ENCODE data around the gene CERK. TPM values are rescaled to one million over a fixed set of nuclear protein-coding genes. Genes with fewer than 3 reads are reported as not detected.

The CERK gene
- total and polyA plus RNA-seq, 10 donors, result 13.7 to 47.1 (median 34.8) TPM

- intact Hi-C loops (cut with DNase I; ENCODE audit: low total_unique reads), result no loop called here
- H3K36me3 ChIP-seq, result peaks cover 0 to 58% (median 0%) of the 10 kb centered on the region in 6 donors
- H3K4me1 ChIP-seq, result peaks cover 55 to 93% (median 87%) of the 10 kb centered on the region in 6 donors
- H3K4me3 ChIP-seq, result peak overlapping the region in 1 of 8 donors; percentile 44
- no peaks in the 10 kb centered on the region for H3K9me3 ChIP-seq
- no peaks in the 10 kb centered on the region for H3K27me3 ChIP-seq (replicated peaks in 1 of 7)
- WGBS, 5 donors, result 78 to 87% (median 85%) methylated on average over 5 to 6 of the region's 6 CpGs
- H3K27ac ChIP-seq, result peak overlapping the region; percentile 58 to 92 (median 82)
- TF ChIP-seq POLR2AphosphoS5 (IDR thresholded peaks at IDR 0.05) (no peak), POLR2A (IDR thresholded peaks at IDR 0.05) (no peak), CTCF (IDR thresholded peaks at IDR 0.05 in 8 of 11, conservative IDR thresholded peaks at IDR 0.05 in 3 of 11) (no peak)
- no peak for DNase-seq
Measured at GRCh38 chr22:46769706-46770105, 31.7 kb upstream of the CERK start.

- Histone ChIP-seq H3K9me3 (no peaks in the 10 kb centered on the region), H3K4me3 (peak overlapping the region in 1 of 8 donors; percentile 44), H3K27me3 (replicated peaks in 1 of 7) (no peaks in the 10 kb centered on the region), H3K36me3 (peaks cover 0 to 61% (median 0%) of the 10 kb centered on the region in 6 donors), H3K27ac (peak overlapping the region; percentile 58 to 92 (median 82)), H3K4me1 (peaks cover 53 to 93% (median 87%) of the 10 kb centered on the region in 6 donors)
- TF ChIP-seq POLR2AphosphoS5 (IDR thresholded peaks at IDR 0.05) (peak; percentile 51 to 68 (median 63)), CTCF (IDR thresholded peaks at IDR 0.05 in 8 of 11, conservative IDR thresholded peaks at IDR 0.05 in 3 of 11) (no peak)
- intact Hi-C loops (cut with DNase I; ENCODE audit: low total_unique reads), result no loop called here
- DNase-seq, result peak; percentile 86
- WGBS, 5 donors, result 71 to 77% (median 75%) methylated on average over 14 to 17 of the region's 17 CpGs
Measured at GRCh38 chr22:46769191-46769675, 31.2 kb upstream of the CERK start.

- Histone ChIP-seq H3K4me3 (peak overlapping the region in 1 of 8 donors; percentile 7), H3K27ac (peak overlapping the region in 7 of 8 donors; percentile 27 to 92 (median 83)), H3K36me3 (peaks cover 0 to 51% (median 0%) of the 10 kb centered on the region in 6 donors), H3K27me3 (replicated peaks in 1 of 7) (no peaks in the 10 kb centered on the region), H3K9me3 (no peaks in the 10 kb centered on the region), H3K4me1 (peaks cover 48 to 89% (median 80%) of the 10 kb centered on the region in 6 donors)
- peak; percentile 68 for DNase-seq
- no peak for TF ChIP-seq POLR2AphosphoS5 (IDR thresholded peaks at IDR 0.05)
- no peak for TF ChIP-seq POLR2A (IDR thresholded peaks at IDR 0.05)
- no peak for TF ChIP-seq CTCF (IDR thresholded peaks at IDR 0.05 in 8 of 11, conservative IDR thresholded peaks at IDR 0.05 in 3 of 11)
- WGBS, 5 donors, result 92 to 95% (median 93%) methylated on average over 11 of the region's 11 CpGs
- intact Hi-C loops (cut with DNase I; ENCODE audit: low total_unique reads), result no loop called here
Measured at GRCh38 chr22:46767249-46767985, 29.4 kb upstream of the CERK start.

- H3K9me3 ChIP-seq, result no peaks in the 10 kb centered on the region
- TF ChIP-seq POLR2A (IDR thresholded peaks at IDR 0.05), result no peak
- no peak for TF ChIP-seq CTCF (IDR thresholded peaks at IDR 0.05 in 8 of 11, conservative IDR thresholded peaks at IDR 0.05 in 3 of 11)
- TF ChIP-seq POLR2AphosphoS5 (IDR thresholded peaks at IDR 0.05), result no peak
- peak overlapping the region in 4 of 8 donors; percentile 13 to 92 (median 84) for H3K27ac ChIP-seq
- intact Hi-C loops (cut with DNase I; ENCODE audit: low total_unique reads), result no loop called here
- 91 to 97% (median 93%) methylated on average over 8 of the region's 8 CpGs for WGBS, 5 donors
- peak; percentile 17 for DNase-seq
- no peak overlapping the region for H3K4me3 ChIP-seq
- peaks cover 0 to 49% (median 0%) of the 10 kb centered on the region in 6 donors for H3K36me3 ChIP-seq
- peaks cover 51 to 93% (median 83%) of the 10 kb centered on the region in 6 donors for H3K4me1 ChIP-seq
- H3K27me3 ChIP-seq (replicated peaks in 1 of 7), result no peaks in the 10 kb centered on the region
Measured at GRCh38 chr22:46766611-46767010, 28.6 kb upstream of the CERK start.

All from spleen (tissue), 11 donors.